ENCODE results near the gene SNAI3. TPM values are rescaled to one million over a fixed set of nuclear protein-coding genes. Genes with fewer than 3 reads are reported as not detected.
A peak's percentile ranks its signal among the peaks of the same experiment; 100 is the strongest.

The SNAI3 gene
- total RNA-seq, 1 donor from 2014 or later = 3.1 TPM

- intact Hi-C loops (cut with micrococcal nuclease) = no loop called here
- peaks cover 88% of the 10 kb centered on the region for H3K27me3 ChIP-seq (ENCODE audit: low read depth)
- no peak for TF ChIP-seq CTCF (IDR thresholded peaks at IDR 0.05; ENCODE audit: borderline replicate concordance)
Observed at GRCh38 chr16:88688013-88688778, 1.9 kb upstream of the SNAI3 start.

GRCh38 chr16:88687676-88688012, 1.3 kb upstream of the SNAI3 start:
- peaks cover 94% of the 10 kb centered on the region for H3K27me3 ChIP-seq (ENCODE audit: low read depth)
- no peak overlapping the region for H3K4me3 ChIP-seq
- no peak overlapping the region for H3K27ac ChIP-seq (replicated peaks)
- no peak for TF ChIP-seq CTCF (IDR thresholded peaks at IDR 0.05; ENCODE audit: borderline replicate concordance)
- peaks cover 37% of the 10 kb centered on the region for H3K4me1 ChIP-seq
- DNase-seq = no peak
- no peaks in the 10 kb centered on the region for H3K36me3 ChIP-seq
- intact Hi-C loops (cut with micrococcal nuclease) = no loop called here
- no peaks in the 10 kb centered on the region for H3K9me3 ChIP-seq (replicated peaks)

More at GRCh38 chr16:88688013-88688778, 1.9 kb upstream of the SNAI3 start:
- Histone ChIP-seq H3K27ac (replicated peaks) (no peak overlapping the region), H3K4me3 (no peak overlapping the region), H3K4me1 (peaks cover 37% of the 10 kb centered on the region), H3K36me3 (no peaks in the 10 kb centered on the region), H3K9me3 (replicated peaks) (no peaks in the 10 kb centered on the region)
- no peak for DNase-seq

- intact Hi-C loops (cut with micrococcal nuclease) = no loop called here
- no peak for DNase-seq
- no peaks in the 10 kb centered on the region for H3K36me3 ChIP-seq
- H3K27me3 ChIP-seq (ENCODE audit: low read depth) = peaks cover 97% of the 10 kb centered on the region
- no peak overlapping the region for H3K4me3 ChIP-seq
- no peak for TF ChIP-seq CTCF (IDR thresholded peaks at IDR 0.05; ENCODE audit: borderline replicate concordance)
- no peaks in the 10 kb centered on the region for H3K9me3 ChIP-seq (replicated peaks)
- peaks cover 37% of the 10 kb centered on the region for H3K4me1 ChIP-seq
- H3K27ac ChIP-seq (replicated peaks) = no peak overlapping the region
Observed at GRCh38 chr16:88687254-88687576, 908 bp upstream of the SNAI3 start.

GRCh38 chr16:88686062-88686438, 257 bp downstream of the SNAI3 start:
- Histone ChIP-seq H3K36me3 (no peaks in the 10 kb centered on the region), H3K27me3 (ENCODE audit: low read depth) (peaks cover 98% of the 10 kb centered on the region), H3K27ac (replicated peaks) (peak overlapping the region; percentile 13), H3K9me3 (replicated peaks) (no peaks in the 10 kb centered on the region), H3K4me1 (peaks cover 37% of the 10 kb centered on the region), H3K4me3 (peak overlapping the region; percentile 76)
- no peak for TF ChIP-seq CTCF (IDR thresholded peaks at IDR 0.05; ENCODE audit: borderline replicate concordance)
- no peak for DNase-seq
- intact Hi-C loops (cut with micrococcal nuclease) = no loop called here

DNA sequence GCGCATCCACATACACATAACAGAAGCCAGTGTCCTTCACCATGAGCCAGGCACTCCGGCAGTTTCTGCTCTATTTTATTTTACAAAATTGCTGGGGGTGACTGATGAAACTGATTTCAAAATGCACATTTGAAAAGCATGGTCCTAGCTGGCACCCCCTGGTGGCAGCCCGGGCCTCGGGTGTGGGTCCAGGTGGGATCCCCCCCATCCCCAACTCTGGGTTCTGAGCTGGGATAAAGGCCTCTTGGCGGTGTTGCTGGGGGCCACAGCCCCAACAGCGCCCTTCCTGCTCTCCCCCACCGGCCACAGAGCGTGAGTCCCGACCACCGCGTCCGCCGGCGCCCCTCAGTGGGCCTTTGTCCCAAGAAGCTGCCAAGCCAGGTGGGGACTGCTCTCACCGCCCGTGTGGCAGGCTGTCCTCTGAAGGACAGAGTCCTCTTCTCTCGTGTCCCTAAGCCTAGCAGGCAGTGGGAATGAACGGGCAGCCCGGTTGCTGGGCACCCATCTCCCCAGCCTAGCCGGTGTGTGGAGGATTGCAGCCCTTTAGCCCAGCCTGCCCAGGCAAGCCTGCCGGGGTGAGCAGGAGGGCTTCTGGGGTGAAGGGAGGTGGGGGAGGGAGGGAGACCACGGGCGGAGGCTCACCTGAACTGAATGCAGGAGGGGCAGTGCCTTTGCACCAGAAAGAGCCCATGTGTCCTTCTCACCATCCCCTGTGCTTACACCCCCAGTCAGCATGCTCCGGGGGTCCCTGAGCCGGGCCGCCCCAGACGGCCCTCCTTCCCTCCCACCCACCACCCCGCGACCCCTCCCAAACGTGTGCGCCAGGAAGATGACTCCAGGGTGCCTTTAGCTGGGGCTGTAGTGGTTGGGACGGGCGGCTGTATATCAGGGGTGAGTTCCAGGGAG, 898 bp downstream of the SNAI3 start:
- peak overlapping the region; percentile 76 for H3K4me3 ChIP-seq
- peaks cover 37% of the 10 kb centered on the region for H3K4me1 ChIP-seq
- intact Hi-C loops (cut with micrococcal nuclease) = no loop called here
- TF ChIP-seq CTCF (IDR thresholded peaks at IDR 0.05; ENCODE audit: borderline replicate concordance) = peak; percentile 57
- H3K36me3 ChIP-seq = no peaks in the 10 kb centered on the region
- H3K27ac ChIP-seq (replicated peaks) = no peak overlapping the region
- H3K9me3 ChIP-seq (replicated peaks) = no peaks in the 10 kb centered on the region
- no peak for DNase-seq
- H3K27me3 ChIP-seq (ENCODE audit: low read depth) = peaks cover 98% of the 10 kb centered on the region

Data from left ventricle myocardium inferior (tissue), 1 donor.